Right ventricle myocardium inferior (tissue), 1 donor: ENCODE data around the gene EPHB1. TPM values are rescaled to one million over a fixed set of nuclear protein-coding genes. Genes with fewer than 3 reads are reported as not detected.
"Not testable (repeated sequence)": the region's sequence is repeated elsewhere in the genome, so short reads cannot be mapped to it uniquely, and the experiment has no call there.

Experiments
- ATAC-seq: fragments of 200-7000 bp; cut with Tn5 transposase; one replicate; pipeline ENCODE4 v1.9.1; 2020; ENCODE audit warnings: mild to moderate bottlenecking, moderate library complexity
- DNase-seq: peaks from one replicate; pipeline ENCODE4 v3.0.0; 2021; ENCODE audit errors: missing footprints
- intact Hi-C: fragments of 100-400 bp; cut with DNase I; formaldehyde crosslinking; loops from one replicate; pipeline ENCODE4 v1.11.0; 2022
- total RNA-seq: library from RNA; stranded (reverse); fragmentation: NEBNext Ultra II Directional; extraction: Animal tissue kit (Norgen Biotek cat#: 25700); gene quantifications from one replicate; pipeline ENCODE4 v1.2.1, GENCODE V29; 2021
- donor health status: DM: no; HTN: yes; CAD: no; lungs with severe emphysema.

EPHB1 gene
- total RNA-seq, 1 donor from 2014 or later: 1.4 TPM

DNA sequence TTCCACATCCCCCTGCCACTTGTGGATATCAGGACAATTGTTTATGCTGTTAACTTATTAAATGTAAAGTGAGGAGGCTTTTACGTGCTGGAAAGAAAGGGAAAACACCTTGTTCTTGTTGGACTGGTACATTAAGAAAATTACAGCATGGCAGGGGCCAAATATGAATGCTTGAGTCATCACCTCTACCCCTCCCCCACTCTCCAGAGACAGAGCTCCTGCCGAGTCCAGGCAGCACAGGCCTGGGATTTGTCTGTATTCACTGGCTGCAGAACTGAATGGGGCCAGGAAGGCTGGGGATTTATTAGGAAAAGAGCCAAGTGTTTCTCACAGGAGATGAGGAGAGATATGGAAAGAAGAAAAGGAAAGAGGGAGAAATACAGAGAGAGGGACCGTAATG is 308.9 kb downstream of the EPHB1 start:
- ATAC-seq: no peak
- intact Hi-C loops: no loop called here

DNA sequence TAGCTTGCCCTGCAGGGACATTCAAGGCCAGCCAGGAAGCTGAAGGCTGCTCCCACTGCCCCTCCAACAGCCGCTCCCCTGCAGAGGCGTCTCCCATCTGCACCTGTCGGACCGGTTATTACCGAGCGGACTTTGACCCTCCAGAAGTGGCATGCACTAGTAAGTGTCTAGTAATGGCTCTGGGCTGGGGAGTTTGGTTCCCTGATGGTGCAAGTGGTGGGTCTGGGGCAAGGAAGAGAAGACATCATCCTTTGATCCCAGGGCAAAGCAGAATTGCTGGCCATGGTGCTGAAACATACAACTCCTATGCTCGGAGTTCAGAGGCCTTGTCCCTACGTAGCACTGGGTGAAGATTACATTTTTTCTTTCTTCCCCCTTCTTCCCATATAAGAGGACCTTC is 311.4 kb downstream of the EPHB1 start:
- DNase-seq (no peak), ATAC-seq (no peak)
- intact Hi-C loops: no loop called here

More for the DNA sequence above, 308.9 kb downstream of the EPHB1 start:
- DNase-seq: no peak

DNA sequence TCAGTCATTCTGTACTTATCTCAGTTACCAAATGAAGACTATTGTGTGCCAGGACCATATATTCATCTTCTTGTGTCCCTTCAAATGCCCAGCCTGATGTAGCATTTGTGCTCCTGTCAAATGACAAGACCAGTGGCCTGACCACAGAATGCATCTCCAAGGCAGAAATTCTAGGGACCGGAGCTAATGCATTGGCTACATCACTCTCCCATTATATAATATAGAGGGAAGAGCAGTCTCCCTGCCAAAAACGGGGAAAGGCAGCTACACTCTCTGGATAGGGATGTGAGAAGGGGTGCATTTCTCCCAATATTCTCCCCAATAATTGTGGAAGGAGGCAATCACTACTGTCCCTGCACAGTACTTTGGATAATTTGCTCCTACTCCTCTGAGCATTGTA is 312.0 kb downstream of the EPHB1 start:
- DNase-seq: no peak
- intact Hi-C loops: no loop called here
- ATAC-seq: no peak

- intact Hi-C loops: no loop called here
- no peak for ATAC-seq
- DNase-seq: no peak
These were observed 314.6 kb downstream of the EPHB1 start for GRCh38 chr3:135109681-135110080.

GRCh38 chr3:135114551-135114950 is 319.5 kb downstream of the EPHB1 start:
- intact Hi-C loops, DNase-seq, ATAC-seq: not testable (repeated sequence)

DNA sequence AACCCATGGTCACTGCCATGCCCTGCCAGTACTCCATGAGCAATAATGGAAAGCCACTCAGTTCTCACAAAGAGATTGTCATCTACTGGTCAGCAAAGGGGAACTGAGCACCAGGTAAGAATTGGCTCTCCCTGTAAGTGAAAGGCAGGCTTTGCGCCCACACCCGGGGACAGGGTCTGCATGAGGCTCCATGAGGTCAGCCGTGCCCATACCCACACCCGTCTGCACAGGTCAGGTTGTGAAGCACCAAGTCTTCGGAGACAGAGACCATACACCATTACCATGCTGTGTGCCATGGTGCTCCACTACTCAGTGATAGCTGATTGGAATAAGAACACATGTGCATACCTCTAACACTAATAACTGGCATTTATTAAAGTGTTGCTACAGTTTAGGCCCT is 322.9 kb downstream of the EPHB1 start:
- ATAC-seq (peak; percentile 23), DNase-seq (no peak)
- intact Hi-C loops: no loop called here

- DNase-seq: no peak
- intact Hi-C loops: no loop called here
- ATAC-seq: no peak
These were observed 323.7 kb downstream of the EPHB1 start for GRCh38 chr3:135118792-135119191.

DNA sequence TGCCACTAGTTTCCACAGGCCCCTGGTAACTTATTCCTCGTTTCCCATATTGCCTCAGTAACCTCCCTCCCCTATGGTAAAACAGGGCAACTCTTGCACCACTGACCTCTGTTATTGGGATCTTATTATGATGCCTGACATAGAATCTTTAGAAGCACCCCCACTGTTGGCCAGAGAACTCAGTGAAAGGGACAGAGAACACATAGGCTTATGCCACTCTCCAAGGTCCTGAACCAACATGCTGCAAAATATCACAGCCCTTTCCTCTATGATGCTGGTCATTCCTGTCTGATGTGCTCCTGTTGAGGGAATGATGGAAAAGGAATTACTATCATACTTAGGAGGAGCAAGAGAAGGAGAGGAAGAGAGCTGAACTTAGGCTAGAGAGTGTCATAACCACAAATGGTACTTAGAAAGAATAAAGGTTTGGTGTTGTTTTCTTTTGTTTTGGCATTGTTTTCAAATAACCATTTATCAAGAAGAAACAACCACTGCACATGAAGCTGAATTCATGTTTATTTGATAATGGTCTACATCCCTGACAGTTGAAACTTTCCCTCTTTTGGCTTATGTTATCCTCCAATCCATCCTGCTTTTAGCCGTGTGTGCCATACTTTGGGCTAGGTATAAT is 330.2 kb downstream of the EPHB1 start:
- no peak for DNase-seq
- no peak for ATAC-seq
- intact Hi-C loops: no loop called here

DNA sequence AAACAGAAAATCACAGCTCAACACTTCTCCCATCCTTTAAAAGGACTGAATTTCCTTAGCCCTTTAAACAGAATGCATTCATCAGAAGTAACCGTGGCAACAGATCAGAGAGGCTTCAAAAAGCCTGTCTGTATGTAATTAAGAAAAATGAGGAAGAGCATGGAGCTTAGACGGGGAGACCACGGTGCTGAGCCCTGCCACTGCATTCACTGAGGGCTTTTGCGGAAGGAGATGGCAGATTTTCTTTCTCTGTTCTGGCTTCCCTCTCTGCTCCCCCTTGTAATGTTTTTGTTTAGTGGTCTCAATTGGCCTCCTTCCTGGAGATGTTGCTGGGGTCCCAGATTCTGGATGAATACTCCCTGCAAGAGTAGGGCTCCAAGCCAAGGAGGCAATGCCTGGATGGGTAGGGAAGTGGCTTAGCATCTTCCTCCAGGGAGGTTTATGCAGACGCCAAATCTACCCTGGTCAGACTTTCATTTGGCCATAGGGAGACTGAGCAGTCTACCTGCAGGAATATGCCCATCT is 332.9 kb downstream of the EPHB1 start:
- ATAC-seq (no peak), DNase-seq (no peak)
- intact Hi-C loops: no loop called here

DNA sequence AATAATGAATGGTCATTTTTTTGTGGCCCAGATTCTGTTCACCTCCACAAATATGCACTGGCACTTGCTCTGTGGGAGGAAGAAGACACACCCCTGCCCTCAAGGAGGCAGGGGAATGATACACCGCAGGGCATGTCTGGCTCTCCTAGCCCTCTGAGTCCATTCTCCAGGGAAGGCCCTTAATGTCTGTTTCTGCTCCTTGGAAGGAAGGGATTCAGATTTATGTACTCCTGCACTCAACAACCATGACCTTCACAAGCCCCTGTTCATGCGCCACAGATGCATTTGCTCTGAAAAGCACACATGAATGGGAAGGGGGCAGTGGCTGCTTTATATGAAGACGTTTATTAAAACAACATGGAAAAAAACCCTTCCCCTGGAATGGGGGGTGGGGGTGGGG is 333.8 kb downstream of the EPHB1 start:
- intact Hi-C loops: no loop called here
- DNase-seq: no peak

DNA sequence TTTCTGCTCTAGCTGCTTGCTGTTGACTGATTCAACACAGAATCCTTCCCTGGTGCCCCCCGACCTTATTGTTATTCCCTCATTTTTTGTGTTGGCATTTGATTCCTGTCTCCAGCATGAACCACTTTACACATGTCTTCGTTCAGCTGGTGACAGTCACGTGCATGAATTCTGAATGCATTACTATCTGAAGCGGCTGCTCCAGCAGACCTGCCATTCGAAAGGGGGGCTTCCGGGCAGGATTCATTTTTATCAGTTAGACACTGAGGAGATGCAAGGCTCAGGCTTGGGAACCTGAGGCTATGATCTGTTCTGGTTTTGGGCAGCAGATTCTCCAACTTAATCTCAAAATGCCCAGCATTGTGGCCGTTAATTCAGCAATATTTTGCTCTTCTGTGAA is 336.2 kb downstream of the EPHB1 start:
- intact Hi-C loops: no loop called here
- ATAC-seq (no peak), DNase-seq (no peak)

More for the DNA sequence above, 333.8 kb downstream of the EPHB1 start:
- ATAC-seq: no peak

- DNase-seq (no peak), ATAC-seq (no peak)
- intact Hi-C loops: no loop called here
These were observed 339.0 kb downstream of the EPHB1 start for GRCh38 chr3:135133905-135134683.

- no peak for ATAC-seq
- intact Hi-C loops: no loop called here
These were observed 339.6 kb downstream of the EPHB1 start for GRCh38 chr3:135134684-135135075.

GRCh38 chr3:135135445-135135844 is 340.4 kb downstream of the EPHB1 start:
- ATAC-seq (no peak), DNase-seq (no peak)
- intact Hi-C loops: no loop called here

More at GRCh38 chr3:135134684-135135075, 339.6 kb downstream of the EPHB1 start:
- no peak for DNase-seq

- ATAC-seq (no peak), DNase-seq (no peak)
- intact Hi-C loops: no loop called here
These were observed 341.5 kb downstream of the EPHB1 start for GRCh38 chr3:135136361-135137100.

DNA sequence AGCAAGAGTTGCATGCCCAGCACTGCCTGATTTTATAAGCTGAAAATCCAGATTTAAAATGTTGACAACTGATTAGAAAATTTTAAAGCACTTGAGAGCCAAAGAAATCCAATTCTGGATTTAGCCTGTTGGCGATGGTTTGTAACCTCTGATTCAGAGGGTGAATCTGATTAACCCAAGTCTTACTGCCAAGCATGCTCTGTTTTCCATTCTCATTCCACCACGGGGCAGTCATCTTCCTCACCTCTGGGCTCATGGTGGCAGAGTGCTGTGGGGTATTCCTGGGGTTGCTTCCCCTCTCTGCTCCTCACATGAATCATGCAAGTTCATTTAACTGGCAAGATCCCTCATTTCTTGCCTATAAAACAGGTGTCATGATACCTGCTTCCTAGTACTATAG is 342.2 kb downstream of the EPHB1 start:
- ATAC-seq: no peak
- intact Hi-C loops: no loop called here
- DNase-seq: no peak

GRCh38 chr3:135138776-135139175 is 343.7 kb downstream of the EPHB1 start:
- intact Hi-C loops: no loop called here
- no peak for ATAC-seq
- DNase-seq: no peak

DNA sequence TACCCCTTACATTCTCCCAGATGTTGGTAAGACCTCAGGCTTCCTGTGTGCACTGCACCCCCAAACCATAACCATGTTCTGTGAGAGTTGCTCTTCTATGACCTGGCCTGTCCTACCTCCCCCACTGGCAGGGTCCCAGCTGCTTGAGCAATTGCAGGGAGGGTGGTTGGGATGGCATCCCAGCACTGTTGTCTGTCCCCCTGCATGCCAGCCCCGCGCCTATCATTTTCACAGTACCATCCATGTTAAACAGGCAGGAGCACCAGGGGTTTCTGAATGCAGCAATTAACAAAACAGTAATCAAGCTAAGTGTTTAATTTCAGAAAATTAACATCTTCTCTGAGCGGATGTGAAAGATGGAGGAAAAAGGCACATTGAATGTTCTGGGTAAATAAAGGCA is 345.5 kb downstream of the EPHB1 start:
- DNase-seq: no peak
- no peak for ATAC-seq
- intact Hi-C loops: no loop called here

DNA sequence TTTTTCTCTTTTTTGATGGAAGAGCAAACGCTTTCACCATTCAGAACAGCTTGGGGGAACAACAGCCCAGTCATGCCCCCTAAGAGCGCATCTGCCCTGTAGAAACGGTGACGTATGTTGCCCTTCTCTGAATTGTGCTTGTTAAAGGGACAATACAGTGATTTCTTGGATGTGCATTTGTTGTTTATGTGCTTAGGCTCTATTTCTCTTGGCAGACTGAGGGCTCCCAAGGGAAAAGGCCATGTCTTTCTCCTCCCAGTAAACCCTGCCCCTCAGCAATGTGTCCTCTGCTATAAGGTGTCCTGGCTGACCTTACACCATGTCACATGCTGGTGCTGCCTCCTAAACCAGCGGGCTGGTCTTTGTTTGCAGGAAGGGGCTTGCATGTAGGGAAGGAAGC is 346.1 kb downstream of the EPHB1 start:
- DNase-seq: no peak
- no peak for ATAC-seq
- intact Hi-C loops: no loop called here

DNA sequence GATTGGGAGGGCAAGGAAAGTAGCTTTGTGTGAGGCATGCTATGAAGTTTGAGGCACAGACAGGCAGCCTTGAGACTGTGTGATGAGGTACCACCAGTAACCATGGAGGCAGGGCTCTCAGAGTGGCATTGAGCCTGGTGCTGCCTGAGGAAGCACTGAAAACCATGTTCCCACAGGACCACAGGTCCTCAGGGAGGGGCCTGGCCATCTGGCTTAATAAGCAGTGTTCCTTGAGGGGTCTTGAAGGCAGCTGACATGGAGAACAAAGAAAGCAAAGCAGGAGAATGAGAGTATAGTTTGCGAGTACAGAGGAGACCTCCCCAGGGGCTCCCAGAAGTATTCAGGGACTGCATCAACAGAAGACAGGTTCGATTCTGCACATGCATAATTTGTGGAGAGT is 346.6 kb downstream of the EPHB1 start:
- no peak for ATAC-seq
- intact Hi-C loops: no loop called here
- DNase-seq: no peak
